ENCODE measurements around the gene C1orf122.

The C1orf122 gene

DNA sequence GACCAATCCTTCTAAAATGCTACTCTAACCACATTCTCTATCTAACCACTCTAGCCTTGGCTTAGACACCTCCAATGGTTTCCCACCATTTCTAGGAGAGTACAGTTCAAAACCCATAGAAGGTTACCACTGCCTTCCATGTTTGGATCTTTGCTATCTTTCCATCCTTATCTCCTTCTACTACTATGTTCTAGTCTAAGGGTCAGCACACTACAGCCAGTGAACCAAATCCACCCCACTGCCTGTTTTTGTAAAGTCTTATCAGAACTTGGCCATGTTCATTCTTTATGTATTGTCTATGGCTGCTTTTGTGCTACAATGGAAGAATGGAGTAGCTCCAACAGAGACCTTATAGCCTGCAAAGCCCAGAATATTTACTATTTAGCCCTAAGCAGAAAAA, 45.6 kb downstream of the C1orf122 start:
- ChIA-PET CTCF (no interaction called here), POLR2A (interaction anchor here (0.8 kb wide), 1 partner anchor 10 kb away, joined by 4 read pairs; no protein-coding TSS in a partner anchor)

DNA sequence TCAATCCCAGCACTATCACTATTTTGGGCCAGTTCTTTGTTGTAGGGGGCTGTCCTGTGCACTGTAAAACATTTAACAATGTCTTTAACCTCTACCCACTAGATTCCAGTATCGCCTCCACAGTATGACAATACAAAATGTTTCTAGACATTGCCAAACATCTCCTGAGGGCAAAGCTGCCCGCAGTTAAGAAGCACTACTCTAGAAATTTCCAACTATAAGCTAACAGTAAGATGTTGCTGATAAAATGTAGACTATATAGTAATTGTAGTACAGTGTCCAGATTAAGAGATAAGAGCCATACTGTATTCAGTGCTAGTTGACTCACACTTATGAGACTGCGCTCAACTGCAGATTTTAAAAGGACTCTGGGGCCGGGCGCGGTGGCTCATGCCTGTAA, 46.8 kb downstream of the C1orf122 start:
- no peak for DNase-seq (ENCODE audit: low read depth, low spot score)
- no peak overlapping the region for H3K4me3 ChIP-seq (ENCODE audit: low read depth, low read length)
- CTCF ChIA-PET, result interaction anchor here (0.6 kb wide), 1 partner anchor 14 kb away, joined by 4 read pairs; no protein-coding TSS in a partner anchor
- TF ChIP-seq, protein P1, sequence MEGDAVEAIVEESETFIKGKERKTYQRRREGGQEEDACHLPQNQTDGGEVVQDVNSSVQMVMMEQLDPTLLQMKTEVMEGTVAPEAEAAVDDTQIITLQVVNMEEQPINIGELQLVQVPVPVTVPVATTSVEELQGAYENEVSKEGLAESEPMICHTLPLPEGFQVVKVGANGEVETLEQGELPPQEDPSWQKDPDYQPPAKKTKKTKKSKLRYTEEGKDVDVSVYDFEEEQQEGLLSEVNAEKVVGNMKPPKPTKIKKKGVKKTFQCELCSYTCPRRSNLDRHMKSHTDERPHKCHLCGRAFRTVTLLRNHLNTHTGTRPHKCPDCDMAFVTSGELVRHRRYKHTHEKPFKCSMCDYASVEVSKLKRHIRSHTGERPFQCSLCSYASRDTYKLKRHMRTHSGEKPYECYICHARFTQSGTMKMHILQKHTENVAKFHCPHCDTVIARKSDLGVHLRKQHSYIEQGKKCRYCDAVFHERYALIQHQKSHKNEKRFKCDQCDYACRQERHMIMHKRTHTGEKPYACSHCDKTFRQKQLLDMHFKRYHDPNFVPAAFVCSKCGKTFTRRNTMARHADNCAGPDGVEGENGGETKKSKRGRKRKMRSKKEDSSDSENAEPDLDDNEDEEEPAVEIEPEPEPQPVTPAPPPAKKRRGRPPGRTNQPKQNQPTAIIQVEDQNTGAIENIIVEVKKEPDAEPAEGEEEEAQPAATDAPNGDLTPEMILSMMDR (IDR thresholded peaks at IDR 0.05; ENCODE audit: insufficient read depth, low read length, missing control alignments), result no peak
- POLR2A ChIA-PET, result no interaction called here

More for the DNA sequence above, 45.6 kb downstream of the C1orf122 start:
- no peak overlapping the region for H3K4me3 ChIP-seq (ENCODE audit: low read depth, low read length)
- no peak for DNase-seq (ENCODE audit: low read depth, low spot score)
- TF ChIP-seq, protein P1 (IDR thresholded peaks at IDR 0.05; ENCODE audit: insufficient read depth, low read length, missing control alignments), result no peak
